Measurements from ENCODE around the gene SAP30BP. TPM values are rescaled to one million over a fixed set of nuclear protein-coding genes. Genes with fewer than 3 reads are reported as not detected.

Gene SAP30BP
- polyA plus RNA-seq, 3 donors, result 92.2 to 104 (median 98.5) TPM

DNA sequence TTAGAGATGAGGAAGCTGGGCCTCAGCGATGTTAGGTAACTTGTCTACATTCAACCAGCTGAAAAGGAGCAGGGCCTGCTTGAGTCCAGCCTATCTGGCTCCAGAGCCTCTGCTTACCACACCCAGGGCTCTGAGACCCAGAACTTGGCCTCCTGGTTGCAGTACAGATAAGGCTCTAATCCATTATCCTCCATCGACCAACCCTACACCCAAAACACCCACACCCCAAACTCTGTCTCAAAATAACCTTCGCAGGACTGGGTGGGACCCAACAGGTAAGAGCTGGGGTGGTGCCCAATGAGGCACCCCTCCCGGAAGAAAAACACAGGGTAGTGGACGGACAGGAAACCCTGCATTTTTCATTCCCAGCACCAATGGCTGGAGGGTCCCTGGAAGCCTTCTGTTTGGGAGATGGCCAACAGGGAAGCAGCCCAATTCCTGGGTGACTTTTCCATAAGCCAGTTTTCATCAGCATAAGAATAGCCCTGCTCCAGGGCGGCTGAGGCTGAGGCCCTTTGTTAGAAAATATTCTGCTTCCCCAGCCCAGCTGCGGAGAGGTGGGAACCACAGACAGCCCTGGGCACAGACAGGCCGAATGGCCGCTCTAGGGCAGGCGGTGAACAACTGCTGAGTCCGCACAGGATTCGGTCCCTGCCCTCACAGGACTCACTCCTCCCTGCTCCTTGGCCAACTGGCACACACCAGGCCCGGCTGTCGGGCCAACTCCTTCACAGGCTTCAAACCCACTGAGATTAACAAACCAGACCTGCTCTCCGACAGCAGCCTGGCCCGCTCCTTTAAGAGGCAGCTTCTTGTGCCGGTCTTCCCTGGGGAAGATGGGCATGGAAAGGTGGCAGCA lies 24.1 kb upstream of the SAP30BP start:
- DNase-seq, result no peak

DNA sequence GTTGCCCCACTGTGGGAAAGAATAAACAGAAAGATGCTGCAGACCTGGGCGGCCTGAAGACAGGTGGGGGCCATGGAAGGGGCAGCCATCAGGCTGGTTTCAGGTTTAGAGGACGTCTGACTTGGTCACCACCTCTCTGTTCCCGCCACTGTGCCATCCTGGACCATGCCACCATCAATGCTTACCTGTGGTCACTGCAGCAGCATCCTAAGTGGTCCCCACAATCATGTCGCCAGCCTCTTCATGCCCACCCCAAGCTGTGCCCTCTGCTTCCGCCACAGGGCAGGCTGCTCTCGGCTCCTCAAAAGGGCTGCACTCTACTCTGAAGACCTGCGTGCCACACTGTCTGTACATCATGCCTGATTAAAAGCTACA lies 23.5 kb upstream of the SAP30BP start:
- DNase-seq, result no peak

DNA sequence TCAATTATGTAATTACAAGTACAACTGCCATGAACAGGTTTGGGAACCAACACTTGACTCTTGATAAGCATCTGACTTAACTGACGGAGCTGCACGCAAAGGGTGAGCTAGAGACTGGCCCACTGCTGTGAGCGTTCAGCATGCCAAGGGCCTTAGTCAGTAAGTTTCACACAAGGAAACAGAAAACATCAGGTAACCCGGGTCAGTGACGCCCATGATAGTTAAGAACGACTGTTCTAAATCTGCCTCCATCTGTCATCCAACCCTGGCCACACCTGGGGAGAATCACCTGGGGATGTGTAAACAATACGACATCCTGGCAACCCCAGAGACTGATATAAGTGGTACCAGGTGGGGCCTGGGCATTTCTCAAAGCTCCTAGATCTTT lies 21.6 kb upstream of the SAP30BP start:
- DNase-seq, result peak; percentile 46

DNA sequence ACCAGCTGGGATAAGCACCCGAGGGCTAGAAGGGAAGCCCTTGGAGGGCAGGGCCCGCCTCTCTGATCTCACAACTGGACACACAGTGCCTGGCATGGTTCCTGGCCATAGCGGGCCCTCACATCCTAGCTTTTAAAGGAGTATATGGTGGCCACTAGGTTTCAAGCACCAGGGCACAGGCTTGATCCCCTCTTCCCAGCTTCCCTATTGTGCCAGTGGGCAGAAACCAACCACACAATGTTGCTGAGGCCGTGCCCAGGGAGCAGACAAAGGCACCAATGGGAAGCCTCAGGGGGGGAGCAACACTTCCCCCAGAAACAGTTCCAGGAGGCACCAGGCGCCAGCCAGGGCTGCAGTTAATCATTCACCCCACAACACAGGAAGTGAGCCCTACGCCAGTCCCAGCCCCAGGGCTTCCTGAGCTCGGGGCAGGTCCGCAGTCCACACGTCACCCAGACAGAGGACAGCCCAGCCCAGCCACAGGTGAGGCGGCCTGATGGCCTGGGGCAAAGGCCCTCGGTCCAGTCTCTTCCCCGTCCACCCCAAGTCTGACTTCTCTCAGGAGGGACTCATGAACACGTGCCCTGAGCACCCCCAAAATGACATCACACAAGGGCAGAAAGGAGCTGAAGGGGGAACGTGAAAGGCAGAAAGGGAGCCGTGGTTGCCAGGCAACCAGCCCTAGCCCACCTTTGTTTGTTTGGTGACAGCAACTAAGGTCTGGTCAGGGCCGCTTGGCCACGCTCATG lies 21.1 kb upstream of the SAP30BP start:
- peak; percentile 76 for DNase-seq

DNA sequence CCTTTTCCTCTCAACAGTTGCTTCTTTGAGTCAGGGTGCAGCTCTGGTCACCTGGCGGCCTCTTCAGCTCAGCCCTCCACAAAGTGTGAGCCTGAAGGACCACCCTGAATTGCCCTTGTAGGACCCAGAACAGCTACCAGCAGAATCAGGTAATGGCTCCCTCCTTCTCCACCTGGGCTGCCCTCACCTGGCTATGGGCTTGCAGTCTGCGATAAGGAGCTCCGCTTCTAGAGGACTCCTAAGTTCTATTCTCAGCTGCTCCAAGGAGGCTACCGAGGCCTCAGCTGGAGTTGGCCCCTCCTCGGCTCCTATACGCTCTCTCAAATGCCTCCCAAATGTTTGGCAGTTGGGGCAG lies 20.5 kb upstream of the SAP30BP start:
- DNase-seq, result no peak

DNA sequence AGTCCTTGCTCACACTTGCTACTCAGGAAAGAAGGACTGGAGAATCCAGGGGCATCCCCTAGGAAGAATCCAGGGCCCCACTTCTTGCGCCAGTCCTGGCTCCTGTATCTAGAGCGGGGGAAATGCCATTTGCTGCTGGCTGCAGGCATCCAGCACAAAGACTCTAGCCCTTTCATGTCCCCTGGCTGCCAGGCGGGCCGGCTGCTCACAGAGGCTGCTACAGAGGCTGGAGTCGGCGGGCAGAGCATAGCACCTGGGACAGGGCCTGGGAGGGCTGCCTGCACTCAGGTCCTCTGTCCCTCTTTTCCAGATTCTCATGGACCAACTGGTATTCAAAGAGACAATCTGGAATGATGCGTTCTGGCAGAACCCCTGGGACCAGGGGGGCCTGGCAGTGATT lies 20.1 kb upstream of the SAP30BP start:
- DNase-seq, result no peak

DNA sequence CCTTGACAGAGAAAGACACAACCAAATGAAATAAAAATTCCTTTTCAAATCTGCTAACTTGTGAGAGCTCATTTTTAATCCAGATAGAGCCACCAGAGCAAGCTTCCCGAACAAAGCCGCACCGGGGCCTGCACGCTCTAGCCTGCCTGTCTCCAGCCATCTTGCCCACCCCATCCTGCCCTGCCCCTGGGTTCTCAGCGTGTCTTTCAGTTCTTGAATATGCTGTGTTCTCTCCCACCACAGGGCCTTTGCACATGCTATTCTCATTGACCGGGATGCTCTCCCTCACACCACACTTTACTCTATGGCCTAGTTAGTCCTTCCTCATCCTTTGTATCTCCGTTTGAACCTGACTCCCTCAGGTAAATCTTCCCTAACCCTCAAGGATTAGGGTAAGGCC lies 19.2 kb upstream of the SAP30BP start:
- no peak for DNase-seq

DNA sequence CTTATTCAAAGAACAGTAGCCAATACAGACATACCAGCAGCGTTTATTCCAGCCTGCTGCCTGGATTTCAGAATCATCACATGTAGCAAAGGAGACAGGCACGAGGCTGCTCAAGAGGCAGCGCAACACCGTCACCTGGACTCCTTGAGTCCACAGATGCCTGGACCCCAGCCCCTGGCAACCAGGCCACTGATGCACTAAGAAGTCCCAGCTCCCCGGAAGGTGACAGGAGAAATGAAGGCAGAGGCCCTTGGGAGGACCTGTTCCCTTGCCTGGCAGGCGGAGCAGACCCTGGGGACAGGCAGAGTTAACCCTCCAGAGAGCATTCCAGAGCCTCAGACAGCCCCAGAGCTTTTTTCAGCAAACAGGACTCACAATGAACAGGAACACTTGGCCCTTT lies 17.5 kb upstream of the SAP30BP start:
- no peak for DNase-seq

DNA sequence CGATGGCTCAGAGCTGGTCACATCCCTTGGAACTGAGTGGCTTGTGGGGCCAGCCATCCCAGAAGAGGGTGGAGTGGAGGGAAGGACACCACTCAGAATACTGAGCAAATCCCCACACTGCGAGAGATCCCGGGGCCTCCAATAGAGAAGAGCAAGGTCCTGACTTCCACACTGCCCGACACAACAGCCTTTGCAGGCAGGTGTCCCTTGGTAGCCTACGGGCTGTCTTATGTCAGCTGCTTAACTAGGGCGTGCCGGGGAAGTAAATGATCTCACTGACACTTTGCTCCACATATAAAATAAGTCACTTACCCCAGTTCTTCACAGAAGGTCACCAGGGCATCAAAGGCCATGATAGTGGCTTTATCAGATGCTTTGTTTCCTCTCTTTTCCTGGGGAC lies 16.3 kb upstream of the SAP30BP start:
- no peak for DNase-seq

DNA sequence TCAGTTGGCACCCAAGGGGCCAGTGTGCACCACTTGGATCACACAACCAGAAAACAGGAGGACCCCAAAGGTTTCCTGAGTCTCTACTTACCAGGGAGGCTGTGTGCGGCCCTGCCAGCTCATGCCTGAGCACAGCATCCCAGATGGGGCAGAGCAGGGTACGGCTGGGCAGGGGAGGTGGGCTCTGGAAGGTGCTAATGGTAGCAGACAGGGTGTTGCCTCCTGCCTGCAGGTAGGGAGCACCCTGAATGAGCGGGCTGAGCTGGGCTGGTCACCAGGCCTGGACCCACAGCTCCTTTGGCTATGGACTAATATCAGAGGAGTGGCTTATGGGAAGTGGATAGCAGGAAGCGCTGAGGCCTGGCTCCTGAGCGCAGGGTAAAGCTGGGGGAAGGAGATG lies 14.8 kb upstream of the SAP30BP start:
- DNase-seq, result no peak

DNA sequence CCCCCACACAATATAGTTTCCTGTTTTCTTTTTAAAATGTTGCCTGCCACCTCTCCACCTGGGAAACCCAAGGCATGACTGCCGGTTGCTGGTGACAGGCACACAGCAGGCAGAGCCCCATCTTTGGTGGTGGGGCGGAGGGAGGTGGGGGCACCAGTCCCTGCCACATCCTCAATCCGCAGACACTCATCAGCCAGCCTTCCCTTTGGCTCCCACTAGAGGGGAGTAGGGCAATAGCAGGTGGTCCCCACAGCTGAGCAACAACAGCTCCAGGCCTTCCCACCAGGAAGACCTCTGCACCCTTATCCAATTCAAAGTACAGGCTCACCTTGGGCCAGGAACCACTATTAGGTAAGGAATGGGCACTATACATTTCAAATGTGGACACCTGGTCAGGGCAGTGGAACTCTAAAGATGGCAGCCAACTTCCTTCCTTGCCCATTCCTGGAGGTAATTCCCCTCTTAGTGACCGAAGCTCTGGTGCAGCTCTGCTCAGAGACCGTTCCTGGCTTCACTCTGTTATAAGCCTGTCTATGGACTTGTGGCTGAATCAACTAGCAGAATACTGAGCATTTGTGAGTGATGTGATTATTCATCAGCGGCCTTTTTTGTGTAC lies 14.1 kb upstream of the SAP30BP start:
- DNase-seq, result no peak

DNA sequence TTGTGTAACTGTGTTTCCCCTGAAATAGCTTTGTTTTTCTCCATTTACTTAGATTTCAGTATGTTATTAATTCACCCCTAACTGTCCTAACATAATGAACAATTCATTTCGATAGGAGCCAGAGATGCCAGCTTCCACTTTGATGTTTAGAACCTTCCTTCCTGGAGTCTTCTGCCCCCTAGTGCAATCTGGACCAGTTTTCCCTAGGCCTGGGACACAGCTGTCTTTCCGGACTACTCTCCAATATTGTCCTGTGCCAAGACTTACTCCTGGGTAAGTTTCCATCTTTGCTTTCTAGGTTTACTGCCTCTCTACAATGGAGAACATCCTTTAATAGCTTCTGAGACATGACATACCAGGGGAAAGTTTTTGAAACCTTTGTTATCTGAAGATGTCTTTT lies 13.0 kb upstream of the SAP30BP start:
- DNase-seq, result no peak

DNA sequence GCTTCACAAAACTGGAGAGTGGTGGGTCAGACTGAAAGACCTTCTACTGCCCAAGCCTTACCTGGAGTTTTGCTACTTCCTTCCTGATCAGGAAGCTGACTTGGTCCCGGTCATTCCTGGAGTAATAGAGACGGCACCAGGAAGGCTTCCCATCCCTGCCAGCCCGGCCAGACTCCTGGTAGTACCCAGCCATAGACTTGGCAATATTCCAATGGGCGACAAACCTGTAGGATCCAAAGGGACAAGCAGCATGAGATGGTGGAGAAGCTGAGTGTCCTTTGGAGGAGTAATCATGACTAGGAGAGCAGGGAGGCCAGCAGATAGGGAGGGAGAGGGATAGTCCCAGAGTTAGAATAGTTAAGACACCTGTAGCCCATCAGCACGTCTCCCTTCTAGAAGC lies 8.9 kb upstream of the SAP30BP start:
- DNase-seq, result no peak

DNA sequence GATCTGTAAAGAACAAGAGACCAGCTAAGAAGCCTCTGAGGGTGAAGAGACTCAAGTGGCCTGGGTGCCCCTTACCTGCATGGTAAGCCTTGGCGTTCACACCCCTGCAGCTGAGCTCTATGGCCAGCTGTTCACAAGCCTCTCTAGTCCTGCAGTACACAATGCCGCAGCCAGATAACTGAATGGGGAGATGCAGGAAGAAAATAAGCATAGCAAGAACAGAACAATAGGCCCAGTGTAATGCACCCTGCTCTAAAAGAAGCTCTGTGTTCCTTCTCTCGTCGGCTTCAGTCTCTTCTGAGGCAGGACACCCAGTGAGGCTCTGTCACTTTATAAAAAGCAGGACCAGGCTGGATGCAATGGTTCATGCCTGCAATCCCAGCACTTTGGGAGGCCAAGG lies 5.6 kb upstream of the SAP30BP start:
- DNase-seq, result no peak

DNA sequence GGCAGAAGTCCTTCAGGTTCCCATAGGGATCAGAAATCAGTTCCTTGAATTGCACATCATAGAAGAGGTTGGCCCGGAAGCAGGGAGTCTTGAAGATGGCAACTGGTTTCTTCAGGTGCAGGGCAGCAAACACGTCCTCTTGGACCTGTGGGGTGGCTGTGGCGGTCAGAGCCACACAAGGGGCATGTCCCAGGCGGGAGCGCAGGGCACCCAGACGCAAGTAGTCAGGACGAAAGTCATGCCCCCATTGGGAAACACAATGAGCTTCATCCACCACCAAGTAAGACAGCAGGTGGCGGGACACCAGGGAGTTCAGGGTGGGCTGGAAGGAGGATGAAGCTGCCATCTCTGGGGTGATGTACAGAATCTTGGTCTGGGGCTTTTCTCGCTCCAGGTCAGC lies 4.6 kb upstream of the SAP30BP start:
- no peak for DNase-seq

DNA sequence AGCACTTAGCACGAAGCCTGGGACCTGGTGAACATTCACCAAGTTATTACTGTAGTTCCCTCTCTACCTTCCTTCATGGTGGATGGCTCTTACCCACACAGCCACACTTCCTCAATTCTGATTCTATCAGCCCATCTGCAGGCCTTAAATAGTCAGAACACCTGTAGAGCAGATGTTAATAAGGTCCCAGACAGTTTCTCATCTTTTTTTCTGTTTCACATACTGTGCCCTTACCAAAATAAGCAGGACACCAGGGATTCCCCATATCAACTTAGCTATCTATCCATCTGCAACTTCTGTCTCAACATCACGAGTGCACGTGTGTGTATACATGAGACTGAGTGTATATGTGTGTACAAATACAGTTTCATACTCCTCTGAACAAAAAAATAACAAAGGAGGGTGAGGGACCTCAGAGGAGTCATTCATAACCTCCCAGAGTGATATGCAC lies 3.0 kb upstream of the SAP30BP start:
- DNase-seq, result no peak

DNA sequence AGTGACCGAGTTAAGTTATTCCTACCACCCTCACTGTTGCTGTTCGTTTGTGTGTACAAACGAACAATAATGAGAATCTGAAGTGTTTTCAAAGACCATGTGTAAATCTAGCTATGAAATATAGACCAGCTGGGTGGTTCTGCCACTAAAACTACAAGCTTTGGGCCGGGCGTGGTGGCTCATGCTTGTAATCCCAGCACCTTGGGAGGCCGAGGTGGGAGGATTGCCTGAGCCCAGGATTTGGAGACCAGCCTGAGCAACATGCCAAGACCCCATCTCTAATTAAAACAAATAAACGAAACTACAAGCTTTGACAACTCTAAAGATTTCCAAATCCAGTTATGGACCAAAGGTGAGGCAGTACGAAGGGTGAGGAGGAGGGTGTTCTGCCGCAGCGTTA lies 1.2 kb upstream of the SAP30BP start:
- no peak for DNase-seq

DNA sequence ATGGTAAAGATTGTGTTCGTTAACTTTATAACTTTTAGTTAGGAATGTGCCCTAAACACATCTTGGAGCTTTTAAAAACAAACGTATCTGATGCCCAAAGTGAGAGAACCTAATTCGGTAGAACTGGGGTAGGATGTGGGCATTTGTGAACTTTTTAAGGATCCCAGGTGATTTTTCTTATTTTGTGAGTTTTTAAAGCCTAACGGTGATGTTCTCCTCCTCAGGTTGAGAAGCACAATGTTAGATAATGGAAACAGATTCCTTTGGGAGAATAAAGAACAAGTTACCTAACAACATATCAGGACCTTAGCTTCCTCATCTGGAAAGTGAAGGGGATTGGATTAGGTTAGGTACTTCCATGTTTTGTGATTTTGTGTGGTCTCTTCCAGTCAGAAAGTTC lies 687 bp downstream of the SAP30BP start:
- DNase-seq, result no peak

DNA sequence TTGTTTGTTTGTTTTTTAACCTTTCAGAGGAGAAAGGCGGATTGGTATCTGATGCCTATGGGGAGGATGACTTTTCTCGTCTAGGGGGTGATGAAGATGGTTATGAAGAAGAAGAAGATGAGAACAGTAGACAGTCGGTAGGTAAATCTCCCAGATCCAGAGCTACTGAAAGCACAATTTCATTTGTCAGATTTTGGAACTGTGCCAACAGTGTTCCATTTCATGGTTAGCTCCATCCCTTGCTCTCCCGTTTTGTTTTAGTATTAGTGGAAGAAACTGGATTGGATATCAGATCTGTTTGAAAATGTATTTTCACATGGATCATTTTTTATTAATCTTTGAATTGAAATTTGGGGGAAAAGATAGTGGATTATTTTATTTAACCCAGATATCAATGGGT lies 1.4 kb downstream of the SAP30BP start:
- no peak for DNase-seq

DNA sequence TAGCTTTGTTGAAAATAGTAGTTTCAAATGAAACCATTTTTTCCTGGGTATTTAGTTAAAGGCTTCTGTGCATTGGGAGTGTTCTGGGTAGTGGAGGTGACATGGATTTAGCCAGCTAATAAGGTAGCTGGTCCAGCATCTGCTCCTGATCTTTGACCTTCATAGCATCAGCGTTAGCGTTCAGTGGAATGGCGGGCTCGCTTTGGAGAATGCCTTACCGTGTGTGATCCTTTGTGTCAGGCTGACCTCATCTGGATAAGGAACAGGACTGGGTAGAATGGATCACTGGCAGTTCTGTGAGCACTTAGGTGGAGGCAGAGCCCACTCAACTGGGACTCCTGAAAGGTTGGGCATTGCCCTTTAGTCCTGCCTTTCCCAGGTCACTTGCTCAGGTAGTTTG lies 3.7 kb downstream of the SAP30BP start:
- no peak for DNase-seq

DNA sequence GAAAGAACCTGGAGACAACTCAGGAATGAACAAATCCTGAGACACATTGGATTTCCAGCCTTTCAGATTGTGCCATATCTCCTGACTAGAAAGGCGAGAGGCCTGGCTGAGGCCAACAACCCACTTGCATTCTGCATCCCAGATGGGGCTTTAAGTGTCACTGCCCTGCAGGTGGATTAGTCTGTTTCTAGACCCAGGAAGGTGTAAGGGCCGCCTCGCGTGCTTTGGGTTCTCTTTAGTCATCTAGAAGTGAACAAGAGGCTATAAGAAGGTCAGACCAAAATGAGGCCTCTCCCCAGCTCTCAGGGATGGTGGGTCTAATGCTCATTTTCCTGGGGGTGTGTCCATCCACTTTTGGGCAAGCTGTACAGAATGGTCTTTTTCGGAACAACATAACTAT lies 4.9 kb downstream of the SAP30BP start:
- no peak for DNase-seq

DNA sequence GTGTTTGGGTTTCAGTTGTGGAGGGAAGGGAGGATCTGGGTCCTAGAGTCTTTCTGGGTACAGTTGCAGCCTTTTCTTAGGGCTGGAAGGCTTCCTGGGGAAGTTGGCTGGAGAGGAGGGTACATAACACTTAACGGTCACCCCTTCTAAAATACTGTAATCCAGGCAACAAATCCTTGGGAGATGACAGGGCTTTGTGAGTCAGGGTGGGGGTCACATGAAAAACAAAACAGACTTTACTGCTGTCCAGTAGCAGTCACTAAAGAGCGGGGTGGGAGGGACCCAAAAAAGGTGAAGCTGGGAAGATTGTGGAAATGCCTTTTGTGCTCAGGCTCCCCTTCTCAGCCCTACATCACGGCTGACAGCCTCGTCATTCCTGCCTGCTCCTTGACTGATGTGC lies 6.3 kb downstream of the SAP30BP start:
- no peak for DNase-seq

DNA sequence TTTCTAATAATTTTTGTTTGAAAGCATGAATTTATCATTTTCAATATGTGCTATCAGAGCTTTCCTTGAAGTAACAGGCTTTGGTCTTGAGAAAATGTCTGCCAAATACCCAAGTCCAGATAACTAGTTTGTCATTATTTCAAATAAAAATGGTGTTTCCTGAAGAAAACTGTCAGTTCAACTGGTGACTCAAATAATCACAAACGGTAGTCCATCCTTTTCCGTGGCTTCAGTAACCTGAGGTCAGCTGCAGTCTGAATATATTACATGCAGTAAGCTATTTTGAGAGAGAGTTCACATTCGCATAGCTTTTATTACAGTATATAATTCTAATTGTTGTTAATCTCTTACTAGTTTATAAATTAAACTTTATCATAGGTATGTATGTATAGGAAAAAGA lies 9.3 kb downstream of the SAP30BP start:
- no peak for DNase-seq

Measured in renal pelvis (tissue), 4 donors.